ENCODE results near the gene NOTUM.

Gene NOTUM

DNA sequence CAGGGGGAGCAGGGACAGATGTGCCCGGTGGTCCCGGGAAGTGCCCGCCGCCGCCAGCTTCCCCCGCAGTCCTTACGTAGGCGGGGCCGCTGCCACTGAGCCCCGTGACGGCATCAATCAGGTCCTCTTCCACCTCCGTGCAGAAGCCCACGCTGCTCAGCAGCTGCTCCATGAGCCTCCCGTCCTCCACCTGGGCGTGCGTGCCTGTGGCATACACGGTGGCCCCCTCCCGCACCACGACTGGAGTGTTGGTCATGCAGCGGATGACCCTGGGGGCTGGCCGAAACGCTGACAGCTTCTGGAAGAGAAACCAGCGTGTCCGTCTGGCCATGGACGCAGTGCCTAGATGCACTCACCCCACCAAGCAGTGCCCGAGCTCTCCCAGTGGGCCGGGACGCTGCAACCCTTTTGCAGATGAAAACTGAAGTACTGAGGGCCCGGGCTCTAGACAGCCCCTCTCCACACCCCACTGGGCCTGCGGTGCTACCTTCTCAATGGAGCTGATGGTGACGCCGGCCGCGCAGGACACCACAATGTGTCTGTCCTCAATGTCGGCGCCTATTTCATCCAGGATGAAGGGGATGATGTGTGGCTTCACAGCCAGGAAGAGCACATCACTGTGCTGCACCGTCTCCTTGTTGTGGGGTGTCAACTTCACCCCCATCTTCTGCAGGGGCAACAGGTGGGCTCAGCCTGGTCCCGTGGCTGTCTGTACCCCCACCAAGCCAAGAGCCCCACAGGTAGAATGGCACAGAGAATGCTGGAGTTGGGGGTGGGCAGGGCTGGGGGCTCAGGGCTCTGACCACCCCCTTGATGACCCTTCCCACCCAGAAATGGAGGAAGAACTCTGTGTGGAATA is 25.9 kb downstream of the NOTUM start:
- DNase-seq (ENCODE audit: extremely low spot score), result no peak
- TF ChIP-seq, protein P1, sequence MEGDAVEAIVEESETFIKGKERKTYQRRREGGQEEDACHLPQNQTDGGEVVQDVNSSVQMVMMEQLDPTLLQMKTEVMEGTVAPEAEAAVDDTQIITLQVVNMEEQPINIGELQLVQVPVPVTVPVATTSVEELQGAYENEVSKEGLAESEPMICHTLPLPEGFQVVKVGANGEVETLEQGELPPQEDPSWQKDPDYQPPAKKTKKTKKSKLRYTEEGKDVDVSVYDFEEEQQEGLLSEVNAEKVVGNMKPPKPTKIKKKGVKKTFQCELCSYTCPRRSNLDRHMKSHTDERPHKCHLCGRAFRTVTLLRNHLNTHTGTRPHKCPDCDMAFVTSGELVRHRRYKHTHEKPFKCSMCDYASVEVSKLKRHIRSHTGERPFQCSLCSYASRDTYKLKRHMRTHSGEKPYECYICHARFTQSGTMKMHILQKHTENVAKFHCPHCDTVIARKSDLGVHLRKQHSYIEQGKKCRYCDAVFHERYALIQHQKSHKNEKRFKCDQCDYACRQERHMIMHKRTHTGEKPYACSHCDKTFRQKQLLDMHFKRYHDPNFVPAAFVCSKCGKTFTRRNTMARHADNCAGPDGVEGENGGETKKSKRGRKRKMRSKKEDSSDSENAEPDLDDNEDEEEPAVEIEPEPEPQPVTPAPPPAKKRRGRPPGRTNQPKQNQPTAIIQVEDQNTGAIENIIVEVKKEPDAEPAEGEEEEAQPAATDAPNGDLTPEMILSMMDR (IDR thresholded peaks at IDR 0.05; ENCODE audit: control extremely low read depth, extremely low read depth, low read depth, missing control alignments), result no peak
- ChIA-PET POLR2A (interaction anchor here (0.7 to 0.9 kb wide), 2 partner anchors 9 to 12 kb away, joined by 3 read pairs; no protein-coding TSS in a partner anchor), CTCF (no interaction called here)

DNA sequence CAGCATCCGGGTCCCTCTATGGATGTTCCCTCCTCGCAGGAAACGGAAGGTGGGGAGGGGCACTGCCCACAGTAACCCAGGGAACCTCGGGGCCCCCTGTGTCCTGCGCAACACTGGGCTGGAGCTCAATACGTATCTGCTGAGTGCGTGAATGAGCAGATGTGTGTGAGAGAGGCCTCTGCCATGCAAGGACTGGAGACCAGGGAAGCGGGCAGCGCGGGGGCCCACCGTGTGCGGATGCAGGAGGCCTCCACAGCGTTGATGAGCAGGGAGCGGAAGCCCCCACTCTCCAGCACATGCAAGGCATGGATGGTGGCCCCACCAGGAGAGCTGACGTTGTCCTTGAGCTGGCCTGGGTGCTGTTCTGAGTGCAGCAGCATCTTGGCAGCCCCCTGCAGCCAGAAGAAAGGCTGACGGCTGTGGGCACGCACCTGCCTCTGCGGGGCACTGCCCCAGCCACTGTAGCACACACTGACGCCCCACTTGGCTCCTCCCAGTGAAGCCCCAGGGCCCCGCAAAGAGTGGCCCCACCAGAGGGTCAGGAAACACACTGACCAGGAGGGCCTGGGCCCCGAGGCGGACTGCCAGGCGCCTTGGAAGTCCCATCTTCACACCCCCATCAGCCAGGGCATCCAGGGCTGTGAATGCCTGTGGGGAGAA is 26.8 kb downstream of the NOTUM start:
- CTCF ChIA-PET, result no interaction called here

DNA sequence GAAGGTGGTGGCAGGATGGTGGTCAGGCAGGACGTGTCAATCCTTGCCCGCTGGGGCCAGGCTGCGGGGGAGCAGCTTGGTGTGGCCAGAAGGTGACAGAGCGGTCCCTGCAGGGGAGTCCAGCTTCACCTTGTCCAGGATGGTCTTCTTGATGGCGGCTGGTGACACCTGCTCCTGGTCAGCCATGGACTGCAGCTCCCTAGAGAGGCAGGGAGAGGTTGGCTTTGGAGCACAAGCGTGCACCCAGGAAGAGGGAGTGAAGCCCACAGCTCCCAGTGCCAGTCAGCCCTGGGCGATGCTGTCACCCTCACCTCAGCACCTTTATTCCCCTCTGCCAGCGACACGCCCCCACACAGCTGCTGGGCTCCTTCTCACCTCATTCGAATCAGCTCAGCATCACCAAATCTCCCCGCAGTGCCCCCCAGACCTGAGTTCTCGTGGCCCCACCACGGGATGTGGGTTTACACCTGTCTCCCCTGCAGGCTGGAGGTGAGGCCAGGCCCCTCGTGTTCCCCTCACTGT is 27.7 kb downstream of the NOTUM start:
- TF ChIP-seq, protein P1 (IDR thresholded peaks at IDR 0.05; ENCODE audit: control extremely low read depth, extremely low read depth, low read depth, missing control alignments), result no peak
- ChIA-PET CTCF (interaction anchor here (1.0 to 1.4 kb wide), 2 partner anchors 16 to 27 kb away, joined by 3 read pairs; no protein-coding TSS in a partner anchor), POLR2A (no interaction called here)
- DNase-seq (ENCODE audit: extremely low spot score), result no peak

More for the DNA sequence above, 26.8 kb downstream of the NOTUM start:
- POLR2A ChIA-PET, result interaction anchor here (0.7 kb wide), 1 partner anchor 11 kb away, joined by 3 read pairs; no protein-coding TSS in a partner anchor
- no peak for DNase-seq (ENCODE audit: extremely low spot score)
- TF ChIP-seq, protein P1 (IDR thresholded peaks at IDR 0.05; ENCODE audit: control extremely low read depth, extremely low read depth, low read depth, missing control alignments), result no peak

DNA sequence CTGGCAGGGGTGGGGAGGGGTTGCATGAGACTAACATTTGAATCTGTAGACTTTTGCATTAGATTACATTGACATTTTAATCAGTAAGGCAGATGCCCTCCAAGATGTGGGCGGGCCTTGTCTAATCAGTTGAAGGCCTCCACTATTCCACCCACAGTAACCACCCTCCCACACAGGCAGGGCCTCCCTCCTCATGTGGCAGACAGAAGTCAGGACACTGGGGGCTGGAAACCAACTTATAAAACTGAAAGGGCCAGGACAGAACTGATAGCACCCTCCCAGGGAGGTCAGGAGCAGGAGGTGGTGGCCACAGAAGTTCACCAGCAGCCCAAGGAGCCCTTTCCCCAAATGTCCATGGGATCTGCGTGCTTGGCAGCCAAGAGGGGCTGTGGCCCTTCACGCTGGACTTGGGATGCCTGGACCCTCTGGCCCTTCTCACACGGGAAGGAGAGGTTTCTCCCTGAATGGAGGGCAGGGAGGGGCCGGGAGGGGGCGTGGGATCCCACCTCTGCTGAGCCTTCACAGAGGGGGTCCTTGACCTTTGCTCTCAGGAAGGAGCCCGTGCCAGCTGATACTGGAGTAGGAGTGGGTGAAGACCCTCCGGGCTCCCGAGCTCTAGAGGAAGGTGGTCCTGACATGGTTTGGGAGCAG is 28.5 kb downstream of the NOTUM start:
- ChIA-PET POLR2A (no interaction called here), CTCF (interaction anchor here (1.0 to 1.4 kb wide), 2 partner anchors 15 to 27 kb away, joined by 3 read pairs; no protein-coding TSS in a partner anchor)
- DNase-seq (ENCODE audit: extremely low spot score), result no peak
- TF ChIP-seq, protein P1 (IDR thresholded peaks at IDR 0.05; ENCODE audit: control extremely low read depth, extremely low read depth, low read depth, missing control alignments), result no peak

DNA sequence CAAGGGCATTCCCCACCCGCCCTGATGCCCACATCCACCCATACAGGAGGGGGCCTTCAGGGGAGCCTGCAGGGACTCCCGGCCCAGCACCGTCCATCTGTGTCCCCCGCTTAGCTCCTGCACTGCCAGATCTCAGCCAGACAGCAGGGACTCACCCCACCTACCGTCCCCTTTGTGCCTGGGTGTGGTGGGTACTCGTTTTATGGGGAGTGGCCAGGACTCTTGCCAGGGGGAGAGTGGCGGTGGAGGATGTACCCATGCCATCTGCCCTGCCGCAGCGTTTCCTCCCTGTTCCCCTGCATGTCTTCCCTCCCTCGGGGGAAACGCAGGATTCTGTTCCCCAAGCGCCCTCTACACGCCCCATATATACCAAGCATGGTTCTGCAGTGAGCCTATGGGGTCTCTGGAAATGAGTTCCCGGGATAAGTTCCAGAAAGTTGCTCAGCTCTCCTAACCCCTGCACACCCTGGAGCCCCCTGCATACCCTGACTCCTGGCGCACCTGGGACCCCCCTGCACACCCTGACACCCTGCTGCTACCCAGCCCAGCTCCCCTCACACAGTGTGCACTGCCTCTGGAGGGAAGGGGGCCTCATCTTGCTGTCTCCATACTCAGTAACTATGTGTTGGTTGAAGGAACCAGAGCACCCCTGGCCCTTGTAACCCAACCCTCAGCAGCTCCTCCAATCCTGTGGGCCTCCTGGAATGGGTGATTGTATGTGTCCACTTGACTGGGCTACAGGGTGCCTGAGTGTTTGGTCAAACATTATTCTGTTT is 29.2 kb downstream of the NOTUM start:
- no peak for DNase-seq (ENCODE audit: extremely low spot score)
- POLR2A ChIA-PET, result no interaction called here
- TF ChIP-seq, protein P1 (IDR thresholded peaks at IDR 0.05; ENCODE audit: control extremely low read depth, extremely low read depth, low read depth, missing control alignments), result no peak
- CTCF ChIA-PET, result no interaction called here

Data from GM10248 (cell line).